GM12891 (cell line): ENCODE measurements around the gene TBC1D22A.
"Not testable (repeated sequence)": the region's sequence is repeated elsewhere in the genome, so short reads cannot be mapped to it uniquely, and the experiment has no call there.

Experiments used
- DNase-seq: peaks from one replicate; pipeline ENCODE4 v3.0.0; 2011; ENCODE audit warnings: low spot score; ENCODE audit not compliant: insufficient read length
- FAIRE-seq: peaks from 2 replicates; lab custom pipeline; 2011; peaks lifted over from hg19 to GRCh38; lab: Jason Lieb, UNC
- PAX5 ChIP-seq: IDR thresholded peaks from 2 replicates; pipeline ENCODE4 v1.6.1; 2011; ENCODE audit warnings: low read length, moderate library complexity, mild to moderate bottlenecking; ENCODE audit not compliant: insufficient read depth, severe bottlenecking
- POLR2A ChIP-seq: IDR thresholded peaks from 2 replicates; pipeline ENCODE4 v1.6.1; 2011; ENCODE audit warnings: low read depth, low read length, control low read depth
- POLR2AphosphoS5 ChIP-seq: IDR thresholded peaks from 2 replicates; pipeline ENCODE4 v1.6.1; 2011; ENCODE audit warnings: low read depth, low read length, control low read depth
- POU2F2 ChIP-seq: IDR thresholded peaks from 2 replicates; pipeline ENCODE4 v1.6.1; 2011; ENCODE audit warnings: low read depth, mild to moderate bottlenecking, control low read depth, low read length, moderate library complexity
- SPI1 ChIP-seq: IDR thresholded peaks from 2 replicates; pipeline ENCODE4 v1.6.1; 2011; ENCODE audit warnings: low read depth, low read length, control low read depth
- TAF1 ChIP-seq: IDR thresholded peaks from 2 replicates; pipeline ENCODE4 v1.6.1; 2011; ENCODE audit warnings: low read depth, low read length, control low read depth

Gene TBC1D22A

GRCh38 chr22:46779023-46779422 lies 16.6 kb downstream of the TBC1D22A start:
- TF ChIP-seq PAX5, result no peak
- no peak for TF ChIP-seq POLR2A
- DNase-seq (no peak), FAIRE-seq (peak; percentile 81)

- TF ChIP-seq POLR2A, result no peak
- TF ChIP-seq TAF1, result no peak
- no peak for TF ChIP-seq POU2F2
- TF ChIP-seq POLR2AphosphoS5, result no peak
- TF ChIP-seq PAX5, result no peak
- TF ChIP-seq SPI1, result no peak
- DNase-seq (no peak), FAIRE-seq (no peak)
Observed at GRCh38 chr22:46779651-46780050, 17.2 kb downstream of the TBC1D22A start.

GRCh38 chr22:46780453-46780852 lies 18.0 kb downstream of the TBC1D22A start:
- DNase-seq (no peak), FAIRE-seq (no peak)
- TF ChIP-seq SPI1, result no peak
- no peak for TF ChIP-seq POLR2AphosphoS5
- no peak for TF ChIP-seq POU2F2
- TF ChIP-seq TAF1, result no peak
- TF ChIP-seq POLR2A, result no peak
- no peak for TF ChIP-seq PAX5

- no peak for FAIRE-seq
- no peak for DNase-seq
- TF ChIP-seq POLR2AphosphoS5 (no peak), POLR2A (no peak), PAX5 (no peak), TAF1 (no peak), SPI1 (no peak), POU2F2 (no peak)
Observed at GRCh38 chr22:46781291-46781690, 18.8 kb downstream of the TBC1D22A start.

GRCh38 chr22:46782200-46782599 lies 19.8 kb downstream of the TBC1D22A start:
- not testable (repeated sequence) for DNase-seq, FAIRE-seq

- TF ChIP-seq POLR2AphosphoS5 (no peak), PAX5 (no peak), POU2F2 (no peak), POLR2A (no peak), SPI1 (no peak), TAF1 (no peak)
- DNase-seq, result no peak
- FAIRE-seq, result no peak
Observed at GRCh38 chr22:46783721-46784120, 21.3 kb downstream of the TBC1D22A start.

- FAIRE-seq, result peak; percentile 90
- TF ChIP-seq PAX5 (no peak), SPI1 (no peak), POU2F2 (no peak), POLR2A (no peak), POLR2AphosphoS5 (no peak), TAF1 (no peak)
- DNase-seq, result no peak
Observed at GRCh38 chr22:46788441-46789172, 26.2 kb downstream of the TBC1D22A start.

GRCh38 chr22:46789992-46790391 lies 27.5 kb downstream of the TBC1D22A start:
- TF ChIP-seq PAX5, result no peak
- TF ChIP-seq SPI1, result no peak
- no peak for TF ChIP-seq POLR2A
- TF ChIP-seq POU2F2, result no peak
- TF ChIP-seq TAF1, result no peak
- no peak for TF ChIP-seq POLR2AphosphoS5
- FAIRE-seq (no peak), DNase-seq (no peak)

GRCh38 chr22:46791201-46791731 lies 28.8 kb downstream of the TBC1D22A start:
- FAIRE-seq, result peak; percentile 96
- no peak for DNase-seq
- TF ChIP-seq POLR2A, result no peak
- no peak for TF ChIP-seq POLR2AphosphoS5
- no peak for TF ChIP-seq PAX5
- no peak for TF ChIP-seq TAF1
- TF ChIP-seq SPI1, result no peak
- no peak for TF ChIP-seq POU2F2

GRCh38 chr22:46792061-46792796 lies 29.8 kb downstream of the TBC1D22A start:
- no peak for FAIRE-seq
- no peak for TF ChIP-seq POLR2AphosphoS5
- no peak for TF ChIP-seq POLR2A
- no peak for TF ChIP-seq SPI1
- TF ChIP-seq TAF1, result no peak
- TF ChIP-seq POU2F2, result no peak
- TF ChIP-seq PAX5, result no peak
- no peak for DNase-seq
